Stomach smooth muscle (tissue), 2 donors: ENCODE data around the gene USP49.

Experiments used
- H3K27ac ChIP-seq: one replicate; pipeline ENCODE4 v1.7.0; 2013; ENCODE audit warnings: mild to moderate bottlenecking, low read length, inconsistent platforms
- H3K27me3 ChIP-seq, 2 donors: one replicate each; pipeline ENCODE4 v1.7.0; 2013; ENCODE audit warnings: low read length in 2 of 2; ENCODE audit not compliant: insufficient read depth in 2 of 2, control insufficient read depth in 1 of 2
- H3K36me3 ChIP-seq, 2 donors: one replicate each; pipeline ENCODE4 v1.7.0; 2013; ENCODE audit warnings: low read length in 2 of 2; ENCODE audit not compliant: control insufficient read depth in 2 of 2, insufficient read depth in 2 of 2
- H3K4me1 ChIP-seq: one replicate; pipeline ENCODE4 v1.7.0; 2013; ENCODE audit warnings: low read length; ENCODE audit not compliant: control insufficient read depth, insufficient read depth
- H3K4me3 ChIP-seq, 2 donors: one replicate each; pipeline ENCODE4 v1.7.0; 2013; ENCODE audit warnings: low read length in 2 of 2
- H3K9ac ChIP-seq, 2 donors: one replicate each; pipeline ENCODE4 v1.7.0; 2013; ENCODE audit warnings: low read length in 2 of 2, mild to moderate bottlenecking in 1 of 2
- H3K9me3 ChIP-seq, 2 donors: one replicate each; pipeline ENCODE4 v1.7.0; 2013; ENCODE audit warnings: low read length in 2 of 2; ENCODE audit not compliant: control insufficient read depth in 2 of 2
- donor health status: healthy.
- donor health status: Pancreatic carcinoma.

USP49 gene

GRCh38 chr6:41894366-41895299 lies 542 bp downstream of the USP49 start:
- H3K9me3 ChIP-seq: no peaks in the 10 kb centered on the region
- no peaks in the 10 kb centered on the region for H3K27me3 ChIP-seq
- peaks cover 13% of the 10 kb centered on the region for H3K4me1 ChIP-seq
- peak overlapping the region; percentile 52 to 60 for H3K9ac ChIP-seq
- peak overlapping the region; percentile 59 to 85 for H3K4me3 ChIP-seq
- no peak overlapping the region for H3K27ac ChIP-seq
- no peaks in the 10 kb centered on the region for H3K36me3 ChIP-seq

GRCh38 chr6:41892921-41893564 lies 2.1 kb downstream of the USP49 start:
- H3K9ac ChIP-seq: no peak overlapping the region
- H3K4me1 ChIP-seq: peaks cover 13% of the 10 kb centered on the region
- no peaks in the 10 kb centered on the region for H3K9me3 ChIP-seq
- no peaks in the 10 kb centered on the region for H3K27me3 ChIP-seq
- no peak overlapping the region for H3K4me3 ChIP-seq
- no peak overlapping the region for H3K27ac ChIP-seq
- H3K36me3 ChIP-seq: no peaks in the 10 kb centered on the region

- H3K4me1 ChIP-seq: no peaks in the 10 kb centered on the region
- no peaks in the 10 kb centered on the region for H3K36me3 ChIP-seq
- H3K27ac ChIP-seq: no peak overlapping the region
- H3K4me3 ChIP-seq: no peak overlapping the region
- no peaks in the 10 kb centered on the region for H3K9me3 ChIP-seq
- H3K9ac ChIP-seq: no peak overlapping the region
- H3K27me3 ChIP-seq: no peaks in the 10 kb centered on the region
Observed at GRCh38 chr6:41887331-41887751, 7.8 kb downstream of the USP49 start.

- Histone ChIP-seq H3K4me3 (no peak overlapping the region), H3K27ac (no peak overlapping the region), H3K36me3 (no peaks in the 10 kb centered on the region), H3K9ac (no peak overlapping the region), H3K27me3 (no peaks in the 10 kb centered on the region), H3K4me1 (no peaks in the 10 kb centered on the region), H3K9me3 (no peaks in the 10 kb centered on the region)
Observed at GRCh38 chr6:41885930-41886329, 9.2 kb downstream of the USP49 start.

- Histone ChIP-seq H3K4me1 (no peaks in the 10 kb centered on the region), H3K27ac (no peak overlapping the region), H3K9me3 (no peaks in the 10 kb centered on the region), H3K36me3 (no peaks in the 10 kb centered on the region), H3K4me3 (no peak overlapping the region), H3K9ac (no peak overlapping the region), H3K27me3 (no peaks in the 10 kb centered on the region)
Observed at GRCh38 chr6:41884957-41885356, 10.2 kb downstream of the USP49 start.

GRCh38 chr6:41881506-41881905 lies 13.7 kb downstream of the USP49 start:
- H3K27ac ChIP-seq: no peak overlapping the region
- H3K4me3 ChIP-seq: no peak overlapping the region
- H3K4me1 ChIP-seq: no peaks in the 10 kb centered on the region
- no peaks in the 10 kb centered on the region for H3K36me3 ChIP-seq
- no peaks in the 10 kb centered on the region for H3K27me3 ChIP-seq
- no peak overlapping the region for H3K9ac ChIP-seq
- no peaks in the 10 kb centered on the region for H3K9me3 ChIP-seq

- no peaks in the 10 kb centered on the region for H3K4me1 ChIP-seq
- no peak overlapping the region for H3K27ac ChIP-seq
- no peaks in the 10 kb centered on the region for H3K27me3 ChIP-seq
- no peaks in the 10 kb centered on the region for H3K9me3 ChIP-seq
- H3K4me3 ChIP-seq: no peak overlapping the region
- no peak overlapping the region for H3K9ac ChIP-seq
- H3K36me3 ChIP-seq: no peaks in the 10 kb centered on the region
Observed at GRCh38 chr6:41878961-41879405, 16.2 kb downstream of the USP49 start.

- Histone ChIP-seq H3K36me3 (no peaks in the 10 kb centered on the region), H3K4me1 (no peaks in the 10 kb centered on the region), H3K4me3 (no peak overlapping the region)
Observed at GRCh38 chr6:41878246-41878645, 16.9 kb downstream of the USP49 start.

GRCh38 chr6:41877051-41877680 lies 18.0 kb downstream of the USP49 start:
- Histone ChIP-seq H3K4me1 (no peaks in the 10 kb centered on the region), H3K36me3 (no peaks in the 10 kb centered on the region), H3K9ac (no peak overlapping the region), H3K4me3 (no peak overlapping the region), H3K27ac (no peak overlapping the region), H3K27me3 (no peaks in the 10 kb centered on the region), H3K9me3 (no peaks in the 10 kb centered on the region)

More at GRCh38 chr6:41878246-41878645, 16.9 kb downstream of the USP49 start:
- Histone ChIP-seq H3K9ac (no peak overlapping the region), H3K27ac (no peak overlapping the region), H3K27me3 (no peaks in the 10 kb centered on the region), H3K9me3 (no peaks in the 10 kb centered on the region)

- Histone ChIP-seq H3K27ac (no peak overlapping the region), H3K36me3 (no peaks in the 10 kb centered on the region), H3K9me3 (no peaks in the 10 kb centered on the region), H3K27me3 (no peaks in the 10 kb centered on the region), H3K4me1 (no peaks in the 10 kb centered on the region), H3K9ac (no peak overlapping the region), H3K4me3 (no peak overlapping the region)
Observed at GRCh38 chr6:41874741-41875140, 20.4 kb downstream of the USP49 start.
